HCT116 (cell line): Measurements from ENCODE around the gene STX2. TPM values are rescaled to one million over a fixed set of nuclear protein-coding genes. Genes with fewer than 3 reads are reported as not detected.

Source experiments
- ATAC-seq: fragments of 200-7000 bp; cut with Tn5 transposase; 2 replicates; pipeline ENCODE4 v1.9.1; 2020; ENCODE audit warnings: mild to moderate bottlenecking, moderate library complexity
- BruUV-seq: library from RNA; stranded (reverse); fragments of 400-500 nt; replicated peaks from 2 replicates; lab custom pipeline; 2021; lab: Mats Ljungman, UMichigan
- CTCF ChIA-PET: fragments of 300-600 bp; sonication (Branson Sonifier 250); formaldehyde crosslinking; loops from one replicate; lab custom pipeline; 2021; ENCODE audit warnings: antibody characterized with exemption; lab: Charles Lee
- POLR2A ChIA-PET: fragments of 300-600, 350-600 bp; sonication (Branson Sonifier 250); formaldehyde crosslinking; loops from one replicate; lab custom pipeline; 2021; ENCODE audit warnings: antibody characterized with exemption; lab: Charles Lee
- RAD21 ChIA-PET, 2 experiments: fragments of 300-600 bp; sonication (Branson Sonifier 250); formaldehyde crosslinking; loops; one replicate each; lab custom pipeline; 2023; ENCODE audit warnings: low total read pairs in 2 of 2; ENCODE audit not compliant: uncharacterized antibody in 2 of 2, unreplicated experiment in 2 of 2, low non-redundant PET in 1 of 2; lab: Charles Lee
- DNase-seq: peaks from one replicate; pipeline ENCODE4 v3.0.0-alpha.2; 2010; ENCODE audit warnings: low read depth, low spot score
- H2AFZ ChIP-seq: fragments of 200-600 bp; shearing (Covaris generic), sonication (generic); 2 replicates; pipeline ENCODE4 v1.6.1; 2017; ENCODE audit warnings: low read depth, mixed run types, mixed read lengths, antibody characterized with exemption, low read length; ENCODE audit not compliant: poor library complexity, severe bottlenecking
- H3K27ac ChIP-seq: 2 replicates; pipeline ENCODE4 v1.5.1; 2012; ENCODE audit warnings: low read depth, low read length
- H3K27me3 ChIP-seq: fragments of 200-600 bp; sonication (generic); 2 replicates; pipeline ENCODE4 v1.6.1; 2016; ENCODE audit warnings: mixed run types, low read length, mixed read lengths; ENCODE audit not compliant: insufficient read depth
- H3K36me3 ChIP-seq, 2 experiments: fragments of 200-500 bp in 1 of 2; fragments of 200-600 bp in 1 of 2; sonication (Bioruptor generic) in 1 of 2; sonication (generic) in 1 of 2; 2 replicates each; pipeline versions ENCODE4 v1.5.1 to v1.6.1; 2014 to 2016; ENCODE audit warnings: low read length in 2 of 2, inconsistent platforms in 1 of 2, mixed read lengths in 1 of 2, mixed run types in 1 of 2; ENCODE audit not compliant: insufficient read depth in 2 of 2, control insufficient read depth in 1 of 2
- H3K4me1 ChIP-seq, 2 experiments: fragments of 200-600 bp in 1 of 2; sonication (generic) in 1 of 2; 2 replicates each; pipeline versions ENCODE4 v1.5.1 to v1.6.1; 2012 to 2017; ENCODE audit warnings: low read length in 2 of 2, inconsistent platforms in 1 of 2, mild to moderate bottlenecking in 1 of 2, mixed read lengths in 1 of 2, mixed run types in 1 of 2, moderate library complexity in 1 of 2; ENCODE audit not compliant: insufficient read depth in 2 of 2, control insufficient read depth in 1 of 2
- H3K4me2 ChIP-seq: fragments of 200-600 bp; sonication (generic); 2 replicates; pipeline ENCODE4 v1.6.1; 2017; ENCODE audit warnings: mixed run types, low read length, mixed read lengths
- H3K4me3 ChIP-seq, 2 experiments: fragments of 200-600 bp in 1 of 2; sonication (generic) in 1 of 2; replicated peaks in 1 of 2; 2 replicates each; pipeline ENCODE4 v1.5.1; 2011 to 2016; ENCODE audit warnings: low read length in 2 of 2, control low read depth in 1 of 2, low read depth in 1 of 2, mild to moderate bottlenecking in 1 of 2, mixed read lengths in 1 of 2, mixed run types in 1 of 2
- H3K79me2 ChIP-seq: fragments of 200-600 bp; sonication (generic); 2 replicates; pipeline ENCODE4 v1.6.1; 2017; ENCODE audit warnings: mild to moderate bottlenecking, mixed run types, low read length, moderate library complexity, mixed read lengths; ENCODE audit not compliant: insufficient read depth
- H3K9ac ChIP-seq: fragments of 200-600 bp; sonication (generic); 2 replicates; pipeline ENCODE4 v1.6.1; 2016; ENCODE audit warnings: low read length, mixed read lengths
- H3K9me2 ChIP-seq: fragments of 200-600 bp; sonication (generic), shearing (Covaris generic); 2 replicates; pipeline ENCODE4 v1.6.1; 2017; ENCODE audit warnings: mixed run types, mild to moderate bottlenecking, moderate library complexity; ENCODE audit not compliant: insufficient read depth
- H3K9me3 ChIP-seq, 2 experiments: fragments of 200-500 bp in 1 of 2; fragments of 200-600 bp in 1 of 2; sonication (Bioruptor generic) in 1 of 2; sonication (generic) in 1 of 2; 2 replicates each; pipeline ENCODE4 v1.6.1; 2014 to 2017; ENCODE audit warnings: low read length in 2 of 2, mixed read lengths in 2 of 2, inconsistent platforms in 1 of 2, low read depth in 1 of 2, mild to moderate bottlenecking in 1 of 2, mixed run types in 1 of 2, moderate library complexity in 1 of 2; ENCODE audit not compliant: control insufficient read depth in 1 of 2, insufficient read depth in 1 of 2
- H4K20me1 ChIP-seq: fragments of 200-600 bp; sonication (generic), shearing (Covaris generic); 2 replicates; pipeline ENCODE4 v1.6.1; 2017; ENCODE audit warnings: mixed run types, mild to moderate bottlenecking, moderate library complexity; ENCODE audit not compliant: insufficient read depth
- ATF3 ChIP-seq: IDR thresholded peaks from 2 replicates; pipeline ENCODE4 v1.6.1; 2012
- CTCF ChIP-seq, 3 experiments: fragments of 200-600 bp in 1 of 3; sonication (generic) in 1 of 3; IDR thresholded peaks in 2 of 3; conservative IDR thresholded peaks in 1 of 3; 2 replicates each; pipeline ENCODE4 v1.5.1; 2012 to 2017; ENCODE audit warnings: low read depth in 2 of 3, low read length in 2 of 3, antibody characterized with exemption in 1 of 3, borderline replicate concordance in 1 of 3, control low read depth in 1 of 3, mild to moderate bottlenecking in 1 of 3, mixed read lengths in 1 of 3, mixed run types in 1 of 3, moderate library complexity in 1 of 3; ENCODE audit not compliant: insufficient read depth in 1 of 3
- RAD21 ChIP-seq: IDR thresholded peaks from 2 replicates; pipeline ENCODE4 v1.6.1; 2012; ENCODE audit warnings: low read depth, mild to moderate bottlenecking
- REST ChIP-seq: IDR thresholded peaks from 2 replicates; pipeline ENCODE4 v1.6.1; 2012; ENCODE audit warnings: low read depth
- TCF7L2 ChIP-seq: IDR thresholded peaks from 2 replicates; pipeline ENCODE4 v1.7.0; 2011; ENCODE audit warnings: borderline replicate concordance, inconsistent platforms; ENCODE audit not compliant: insufficient read depth, insufficient read length; ENCODE audit errors: extremely low read depth
- ZBTB33 ChIP-seq: IDR thresholded peaks from 2 replicates; pipeline ENCODE4 v1.6.1; 2011; ENCODE audit warnings: mild to moderate bottlenecking, low read length, moderate library complexity; ENCODE audit not compliant: insufficient replicate concordance; ENCODE audit errors: extremely low read depth
- ZNF274 ChIP-seq: fragments of 200-500 bp; sonication (Bioruptor generic); IDR thresholded peaks from 2 replicates; pipeline ENCODE4 v1.6.1; 2014; ENCODE audit warnings: mild to moderate bottlenecking, low read depth, low read length, inconsistent platforms
- intact Hi-C: fragments of 100-400 bp; cut with micrococcal nuclease; formaldehyde crosslinking; loops from 2 replicates; pipeline ENCODE4 v1.10.0; 2022
- total RNA-seq: library from RNA; stranded (reverse); gene quantifications from one replicate; pipeline ENCODE4 v1.2.1, GENCODE V29; 2021; ENCODE audit not compliant: unreplicated experiment

The STX2 gene
- total RNA-seq, 1 experiment from 2014 or later, result 19.2 TPM

GRCh38 chr12:130780880-130781575 is 58.0 kb downstream of the STX2 start:
- no peak for DNase-seq
- ChIA-PET RAD21 (no interaction called here), POLR2A (no interaction called here), CTCF (no interaction called here)
- Histone ChIP-seq H3K36me3 (no peaks in the 10 kb centered on the region), H3K4me1 (peaks cover 6 to 8% of the 10 kb centered on the region in 2 experiments; a peak in 3 of 4 replicates), H3K4me3 (no peak overlapping the region), H3K9me2 (no peaks in the 10 kb centered on the region), H3K4me2 (no peak overlapping the region), H3K79me2 (no peaks in the 10 kb centered on the region), H3K27ac (no peak overlapping the region), H2AFZ (no peak overlapping the region), H3K9me3 (no peaks in the 10 kb centered on the region), H3K9ac (no peak overlapping the region), H3K27me3 (no peaks in the 10 kb centered on the region), H4K20me1 (no peaks in the 10 kb centered on the region)
- BruUV-seq, result no TSS peak
- TF ChIP-seq ZNF274, result no peak
- TF ChIP-seq REST, result no peak
- TF ChIP-seq CTCF (IDR thresholded peaks at IDR 0.05 in 2 of 3, conservative IDR thresholded peaks at IDR 0.05 in 1 of 3; ENCODE audit: borderline replicate concordance in 1 of 3, insufficient read depth in 1 of 3, low read depth in 2 of 3, low read length in 2 of 3), result no peak
- no peak for TF ChIP-seq TCF7L2
- no peak for TF ChIP-seq ZBTB33
- TF ChIP-seq ATF3, result no peak
- no peak for TF ChIP-seq RAD21
- ATAC-seq, result no peak
- intact Hi-C loops, result no loop called here
